Neural cell (in vitro differentiated cells): Measurements from ENCODE around the gene FILIP1L. TPM values are rescaled to one million over a fixed set of nuclear protein-coding genes. Genes with fewer than 3 reads are reported as not detected.

ENCODE experiments used
- H2AFZ ChIP-seq: fragments of 200-600, 300-800 bp; sonication (generic), shearing (Covaris generic); 2 replicates; pipeline ENCODE4 v1.6.0; 2014; ENCODE audit warnings: low read depth, mild to moderate bottlenecking, antibody characterized with exemption, low read length, moderate library complexity
- H3F3A ChIP-seq: fragments of 200-600 bp; shearing (Covaris generic); 2 replicates; pipeline ENCODE4 v1.6.1; 2016; ENCODE audit warnings: mild to moderate bottlenecking, moderate library complexity, mixed read lengths, antibody characterized with exemption, low read length; ENCODE audit not compliant: insufficient read depth, poor library complexity, severe bottlenecking
- H3K27ac ChIP-seq: fragments of 200-600, 300-800 bp; sonication (generic), shearing (Covaris generic); 2 replicates; pipeline ENCODE4 v1.5.1; 2014; ENCODE audit warnings: mild to moderate bottlenecking, low read length, moderate library complexity
- H3K27me3 ChIP-seq: fragments of 300-800, 200-600 bp; sonication (generic), shearing (Covaris generic); 2 replicates; pipeline ENCODE4 v1.6.0; 2014; ENCODE audit warnings: mild to moderate bottlenecking, low read depth, low read length, moderate library complexity; ENCODE audit not compliant: insufficient read depth
- H3K36me3 ChIP-seq: fragments of 300-800, 200-600 bp; sonication (generic), shearing (Covaris generic); 2 replicates; pipeline ENCODE4 v1.5.1; 2014; ENCODE audit warnings: mild to moderate bottlenecking, antibody characterized with exemption, low read length, moderate library complexity; ENCODE audit not compliant: insufficient read depth
- H3K4me2 ChIP-seq: fragments of 300-800, 200-600 bp; sonication (generic), shearing (Covaris generic); 2 replicates; pipeline ENCODE4 v1.6.0; 2014; ENCODE audit warnings: mild to moderate bottlenecking, low read length
- H3K4me3 ChIP-seq: fragments of 300-800, 200-600 bp; sonication (generic), shearing (Covaris generic); 2 replicates; pipeline ENCODE4 v1.5.1; 2014; ENCODE audit warnings: mild to moderate bottlenecking, low read length, moderate library complexity
- H3K79me2 ChIP-seq: fragments of 200-600 bp; shearing (Covaris generic); replicated peaks from 2 replicates; pipeline ENCODE4 v1.6.0; 2014; ENCODE audit warnings: mild to moderate bottlenecking, low read length, moderate library complexity; ENCODE audit not compliant: insufficient read depth
- H3K9ac ChIP-seq: fragments of 300-800, 200-600 bp; sonication (generic), shearing (Covaris generic); 2 replicates; pipeline ENCODE4 v1.6.1; 2016; ENCODE audit warnings: mild to moderate bottlenecking, low read length, mixed read lengths
- H3K9me2 ChIP-seq: fragments of 200-600 bp; shearing (Covaris generic); 2 replicates; pipeline ENCODE4 v1.6.1; 2016; ENCODE audit warnings: mild to moderate bottlenecking, low read length, mixed read lengths; ENCODE audit not compliant: insufficient read depth
- H3K9me3 ChIP-seq: fragments of 200-600, 300-800 bp; sonication (generic), shearing (Covaris generic); 2 replicates; pipeline ENCODE4 v1.6.1; 2016; ENCODE audit warnings: mild to moderate bottlenecking, mixed run types, low read length, moderate library complexity, mixed read lengths
- H4K20me1 ChIP-seq: fragments of 200-600 bp; shearing (Covaris generic); 2 replicates; pipeline ENCODE4 v1.6.1; 2016; ENCODE audit warnings: mild to moderate bottlenecking, mixed run types; ENCODE audit not compliant: insufficient read depth
- CTCF ChIP-seq: fragments of 450-650 bp; IDR thresholded peaks from 2 replicates; pipeline ENCODE4 v1.5.1; 2014; ENCODE audit warnings: antibody characterized with exemption, mild to moderate bottlenecking, moderate library complexity; ENCODE audit not compliant: poor library complexity, severe bottlenecking
- EP300 ChIP-seq: fragments of 450-650 bp; conservative IDR thresholded peaks from 2 replicates; pipeline ENCODE4 v1.6.1; 2014; ENCODE audit warnings: antibody characterized with exemption, mild to moderate bottlenecking, moderate library complexity; ENCODE audit not compliant: poor library complexity, severe bottlenecking
- EZH2 ChIP-seq: fragments of 200-600, 300-800 bp; shearing (Covaris generic), sonication (generic); IDR thresholded peaks from 2 replicates; pipeline ENCODE4 v1.6.1; 2014; ENCODE audit warnings: antibody characterized with exemption, low read length, borderline replicate concordance, mild to moderate bottlenecking; ENCODE audit not compliant: insufficient read depth, poor library complexity, severe bottlenecking
- MXI1 ChIP-seq: fragments of 450-650 bp; conservative IDR thresholded peaks from 2 replicates; pipeline ENCODE4 v1.6.1; 2014; ENCODE audit warnings: antibody characterized with exemption, mild to moderate bottlenecking; ENCODE audit not compliant: poor library complexity, severe bottlenecking
- POLR2AphosphoS5 ChIP-seq: IDR thresholded peaks from 2 replicates; pipeline ENCODE4 v1.6.1; 2012
- RAD21 ChIP-seq: fragments of 450-650 bp; conservative IDR thresholded peaks from 2 replicates; pipeline ENCODE4 v1.6.1; 2014; ENCODE audit warnings: antibody characterized with exemption, mild to moderate bottlenecking, moderate library complexity
- SMC3 ChIP-seq: fragments of 450-650 bp; conservative IDR thresholded peaks from 2 replicates; pipeline ENCODE4 v1.6.1; 2014; ENCODE audit warnings: antibody characterized with exemption, mild to moderate bottlenecking, moderate library complexity; ENCODE audit not compliant: poor library complexity
- TAF1 ChIP-seq: IDR thresholded peaks from 2 replicates; pipeline ENCODE4 v1.6.1; 2012; ENCODE audit warnings: low read depth
- polyA plus RNA-seq: library from polyadenylated mRNA; depleted of rRNA; stranded (reverse); fragments of >200 nt; gene quantifications from 2 replicates; pipeline ENCODE4 v1.2.3, GENCODE V29; 2014
- TF ChIP-seq, protein P1 (sequence below): IDR thresholded peaks from 2 replicates; pipeline ENCODE4 v1.6.1; 2012; ENCODE audit warnings: borderline replicate concordance

The FILIP1L gene
- polyA plus RNA-seq, 1 donor from 2014 or later, result 0.27 TPM

- Histone ChIP-seq H3K27ac (no peak overlapping the region), H4K20me1 (no peaks in the 10 kb centered on the region), H2AFZ (no peak overlapping the region), H3K9me2 (no peaks in the 10 kb centered on the region), H3K36me3 (no peaks in the 10 kb centered on the region), H3K4me2 (no peak overlapping the region), H3K9me3 (no peaks in the 10 kb centered on the region), H3K9ac (no peak overlapping the region), H3K27me3 (no peaks in the 10 kb centered on the region), H3K79me2 (no peaks in the 10 kb centered on the region), H3K4me3 (no peak overlapping the region), H3F3A (no peaks in the 10 kb centered on the region)
- no peak for TF ChIP-seq CTCF
- TF ChIP-seq MXI1, result no peak
- TF ChIP-seq TAF1, result no peak
- TF ChIP-seq POLR2AphosphoS5, result no peak
- TF ChIP-seq EZH2, result no peak
- TF ChIP-seq SMC3, result no peak
- TF ChIP-seq EP300, result no peak
- TF ChIP-seq, protein P1, sequence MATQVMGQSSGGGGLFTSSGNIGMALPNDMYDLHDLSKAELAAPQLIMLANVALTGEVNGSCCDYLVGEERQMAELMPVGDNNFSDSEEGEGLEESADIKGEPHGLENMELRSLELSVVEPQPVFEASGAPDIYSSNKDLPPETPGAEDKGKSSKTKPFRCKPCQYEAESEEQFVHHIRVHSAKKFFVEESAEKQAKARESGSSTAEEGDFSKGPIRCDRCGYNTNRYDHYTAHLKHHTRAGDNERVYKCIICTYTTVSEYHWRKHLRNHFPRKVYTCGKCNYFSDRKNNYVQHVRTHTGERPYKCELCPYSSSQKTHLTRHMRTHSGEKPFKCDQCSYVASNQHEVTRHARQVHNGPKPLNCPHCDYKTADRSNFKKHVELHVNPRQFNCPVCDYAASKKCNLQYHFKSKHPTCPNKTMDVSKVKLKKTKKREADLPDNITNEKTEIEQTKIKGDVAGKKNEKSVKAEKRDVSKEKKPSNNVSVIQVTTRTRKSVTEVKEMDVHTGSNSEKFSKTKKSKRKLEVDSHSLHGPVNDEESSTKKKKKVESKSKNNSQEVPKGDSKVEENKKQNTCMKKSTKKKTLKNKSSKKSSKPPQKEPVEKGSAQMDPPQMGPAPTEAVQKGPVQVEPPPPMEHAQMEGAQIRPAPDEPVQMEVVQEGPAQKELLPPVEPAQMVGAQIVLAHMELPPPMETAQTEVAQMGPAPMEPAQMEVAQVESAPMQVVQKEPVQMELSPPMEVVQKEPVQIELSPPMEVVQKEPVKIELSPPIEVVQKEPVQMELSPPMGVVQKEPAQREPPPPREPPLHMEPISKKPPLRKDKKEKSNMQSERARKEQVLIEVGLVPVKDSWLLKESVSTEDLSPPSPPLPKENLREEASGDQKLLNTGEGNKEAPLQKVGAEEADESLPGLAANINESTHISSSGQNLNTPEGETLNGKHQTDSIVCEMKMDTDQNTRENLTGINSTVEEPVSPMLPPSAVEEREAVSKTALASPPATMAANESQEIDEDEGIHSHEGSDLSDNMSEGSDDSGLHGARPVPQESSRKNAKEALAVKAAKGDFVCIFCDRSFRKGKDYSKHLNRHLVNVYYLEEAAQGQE, result no peak
- TF ChIP-seq RAD21, result no peak
Measured at GRCh38 chr3:99883138-99883461, 231.2 kb downstream of the FILIP1L start.

- H3F3A ChIP-seq, result no peaks in the 10 kb centered on the region
- H3K27me3 ChIP-seq, result no peaks in the 10 kb centered on the region
- no peaks in the 10 kb centered on the region for H3K9me2 ChIP-seq
- H3K27ac ChIP-seq, result no peak overlapping the region
- H3K4me2 ChIP-seq, result no peak overlapping the region
- no peak for TF ChIP-seq RAD21
- TF ChIP-seq MXI1, result no peak
- TF ChIP-seq, protein P1, result no peak
- no peak for TF ChIP-seq SMC3
- no peak for TF ChIP-seq TAF1
- TF ChIP-seq EZH2, result no peak
- TF ChIP-seq POLR2AphosphoS5, result no peak
- no peak for TF ChIP-seq CTCF
- no peak for TF ChIP-seq EP300
- H2AFZ ChIP-seq, result no peak overlapping the region
- no peaks in the 10 kb centered on the region for H4K20me1 ChIP-seq
- H3K79me2 ChIP-seq, result no peaks in the 10 kb centered on the region
- H3K4me3 ChIP-seq, result no peak overlapping the region
- no peaks in the 10 kb centered on the region for H3K36me3 ChIP-seq
- no peak overlapping the region for H3K9ac ChIP-seq
- no peaks in the 10 kb centered on the region for H3K9me3 ChIP-seq
Measured at GRCh38 chr3:99882436-99883137, 231.7 kb downstream of the FILIP1L start.
